ENCODE measurements around the gene ADAMTS8. TPM values are rescaled to one million over a fixed set of nuclear protein-coding genes. Genes with fewer than 3 reads are reported as not detected.

Gene ADAMTS8, protein sequence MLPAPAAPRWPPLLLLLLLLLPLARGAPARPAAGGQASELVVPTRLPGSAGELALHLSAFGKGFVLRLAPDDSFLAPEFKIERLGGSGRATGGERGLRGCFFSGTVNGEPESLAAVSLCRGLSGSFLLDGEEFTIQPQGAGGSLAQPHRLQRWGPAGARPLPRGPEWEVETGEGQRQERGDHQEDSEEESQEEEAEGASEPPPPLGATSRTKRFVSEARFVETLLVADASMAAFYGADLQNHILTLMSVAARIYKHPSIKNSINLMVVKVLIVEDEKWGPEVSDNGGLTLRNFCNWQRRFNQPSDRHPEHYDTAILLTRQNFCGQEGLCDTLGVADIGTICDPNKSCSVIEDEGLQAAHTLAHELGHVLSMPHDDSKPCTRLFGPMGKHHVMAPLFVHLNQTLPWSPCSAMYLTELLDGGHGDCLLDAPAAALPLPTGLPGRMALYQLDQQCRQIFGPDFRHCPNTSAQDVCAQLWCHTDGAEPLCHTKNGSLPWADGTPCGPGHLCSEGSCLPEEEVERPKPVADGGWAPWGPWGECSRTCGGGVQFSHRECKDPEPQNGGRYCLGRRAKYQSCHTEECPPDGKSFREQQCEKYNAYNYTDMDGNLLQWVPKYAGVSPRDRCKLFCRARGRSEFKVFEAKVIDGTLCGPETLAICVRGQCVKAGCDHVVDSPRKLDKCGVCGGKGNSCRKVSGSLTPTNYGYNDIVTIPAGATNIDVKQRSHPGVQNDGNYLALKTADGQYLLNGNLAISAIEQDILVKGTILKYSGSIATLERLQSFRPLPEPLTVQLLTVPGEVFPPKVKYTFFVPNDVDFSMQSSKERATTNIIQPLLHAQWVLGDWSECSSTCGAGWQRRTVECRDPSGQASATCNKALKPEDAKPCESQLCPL
- 1 to 10 TPM; 3.4 to 4.2 (median 3.6) TPM for polyA plus RNA-seq (ENCODE audit: insufficient read length in 4 of 4)

DNA sequence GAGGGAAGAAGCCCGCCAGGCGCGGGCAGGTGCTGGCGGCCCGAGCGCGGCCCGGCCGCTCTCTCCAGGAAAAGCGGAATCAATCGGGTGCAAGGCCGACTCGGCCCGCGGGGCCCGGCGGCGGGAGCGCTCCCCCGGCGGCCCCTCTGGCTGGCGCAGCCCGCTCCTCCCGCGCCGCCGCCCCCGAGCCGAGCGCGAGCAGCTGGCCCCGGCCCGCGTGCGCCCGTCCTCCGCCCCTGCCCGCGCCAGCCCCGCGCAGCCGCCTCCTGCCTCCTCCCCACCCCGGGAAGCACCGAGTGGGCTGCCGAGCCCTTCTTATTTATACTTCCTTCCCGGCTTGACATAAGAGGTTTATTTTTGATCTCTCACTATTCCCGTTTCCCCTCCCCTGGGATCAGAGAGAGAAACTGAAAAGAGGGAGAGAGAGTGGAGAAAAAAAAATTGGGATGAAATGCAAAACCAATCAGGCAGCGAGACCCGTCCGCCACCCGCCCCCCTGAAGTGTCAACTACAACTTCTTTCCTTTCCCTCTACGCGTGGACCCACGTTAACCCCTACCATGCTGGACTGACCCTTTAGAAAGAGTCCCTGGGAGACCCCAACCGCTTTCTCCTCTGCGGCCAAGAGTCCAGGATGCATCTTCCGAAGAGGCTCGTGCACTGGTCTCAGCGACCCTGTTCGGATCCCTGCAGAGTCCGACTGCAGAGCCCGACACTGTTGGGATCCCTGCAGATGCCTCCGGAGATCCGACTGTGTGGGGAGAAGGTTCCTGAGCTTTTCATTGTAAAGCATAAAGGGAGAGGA, at the start of gene ADAMTS8:
ADAMTS8 (minus strand) TSS at position 294 of the 804 bp plus-strand sequence. CDS start 323 bp downstream, outside the sequence.
- no peak for DNase-seq (ENCODE audit: low read depth in 4 of 4, low spot score in 3 of 4)

DNA sequence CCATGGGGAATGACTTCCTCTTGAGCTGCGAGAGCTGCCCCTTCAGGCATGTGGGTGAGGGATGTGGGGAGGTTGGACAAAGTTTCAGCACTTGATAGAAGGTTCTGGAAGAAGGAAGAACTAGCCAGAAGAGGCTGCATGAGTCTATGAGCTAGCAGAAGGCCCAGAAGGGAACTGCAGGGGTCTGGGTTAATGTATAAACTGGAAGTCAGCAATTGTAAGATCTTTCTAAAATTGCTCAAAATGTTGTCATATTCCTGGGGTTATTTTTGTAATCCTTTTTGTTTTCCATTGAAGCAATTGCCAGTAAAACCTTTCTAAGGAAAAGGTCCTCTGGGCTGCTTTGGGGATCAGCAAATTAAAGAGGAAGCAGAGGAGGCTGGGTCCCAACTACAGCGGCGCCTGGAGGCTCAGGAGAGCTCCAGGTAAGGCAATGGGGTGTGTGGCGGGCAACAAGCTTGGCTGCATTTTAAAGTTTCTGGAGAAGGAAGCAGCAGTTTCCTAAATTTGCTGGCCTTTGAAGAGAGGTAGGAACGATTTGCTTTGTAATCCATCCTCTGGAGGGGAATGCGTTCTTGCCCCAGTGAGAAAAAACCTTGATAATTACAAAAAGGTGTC, 49.3 kb upstream of the ADAMTS8 start:
- no peak for DNase-seq (ENCODE audit: low read depth in 4 of 4, low spot score in 3 of 4)

DNA sequence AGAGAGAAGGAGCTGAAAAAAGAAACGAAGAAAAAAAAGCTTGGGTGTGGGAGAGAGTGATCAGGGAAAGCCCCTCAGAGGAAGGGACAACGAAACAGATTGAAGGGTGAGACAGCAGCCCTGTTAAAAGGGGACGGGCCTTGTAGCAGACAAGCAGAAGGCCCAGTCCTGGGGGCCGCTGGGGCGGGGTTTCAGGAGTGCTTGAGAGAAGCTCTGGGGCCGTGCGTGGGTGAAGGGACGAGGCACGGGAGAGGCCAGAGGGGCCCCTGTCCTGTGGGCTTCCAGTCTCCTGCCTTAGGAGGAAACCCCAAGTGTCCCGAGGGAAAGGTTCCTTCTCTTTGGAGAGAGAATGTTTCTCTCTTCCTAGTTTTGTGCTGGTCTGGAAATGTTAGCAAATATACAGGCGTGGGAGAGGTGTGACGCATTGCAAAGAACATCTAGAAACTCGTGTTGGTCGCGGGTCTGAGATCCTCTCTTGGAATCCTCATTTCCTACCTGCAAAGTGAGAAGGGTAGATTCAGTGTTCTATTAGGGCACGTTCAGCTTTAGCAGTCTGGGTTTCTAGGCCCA, 48.6 kb upstream of the ADAMTS8 start:
- DNase-seq (ENCODE audit: low read depth in 4 of 4, low spot score in 3 of 4), result no peak

DNA sequence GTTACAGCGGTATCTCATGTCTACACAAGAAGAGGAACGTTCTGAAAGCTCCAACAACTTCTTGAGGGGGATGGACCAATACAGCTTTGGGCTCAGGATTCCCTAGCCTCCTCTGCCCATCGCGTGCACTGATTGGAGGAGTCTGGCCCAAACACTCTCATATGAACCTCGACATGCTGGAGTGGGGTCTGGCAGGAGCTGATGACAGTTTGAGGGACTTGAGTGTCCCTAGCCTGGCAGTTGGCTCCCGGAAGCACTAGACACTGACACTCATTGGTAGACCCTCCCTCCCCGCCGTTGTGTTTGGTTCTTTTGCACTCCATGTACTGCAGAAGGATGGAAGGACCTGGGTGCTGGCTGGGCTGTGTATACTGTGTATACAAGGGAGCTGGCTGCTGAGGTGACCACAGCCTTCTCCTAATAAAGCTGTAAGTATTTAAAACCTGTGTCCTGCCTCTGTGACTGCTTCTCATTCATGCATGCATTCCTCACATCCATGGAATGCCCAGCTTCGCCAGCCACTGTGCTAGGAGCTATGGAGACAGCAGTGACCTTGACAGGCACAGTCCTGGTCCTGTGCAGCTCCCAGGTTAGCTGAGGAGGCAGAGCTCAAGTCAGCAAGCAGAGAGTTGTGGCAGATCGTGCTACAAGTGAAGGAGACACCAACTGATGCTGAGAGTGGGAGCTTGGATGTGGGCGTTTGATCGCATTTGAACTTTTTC, 48.0 kb upstream of the ADAMTS8 start:
- no peak for DNase-seq (ENCODE audit: low read depth in 4 of 4, low spot score in 3 of 4)

DNA sequence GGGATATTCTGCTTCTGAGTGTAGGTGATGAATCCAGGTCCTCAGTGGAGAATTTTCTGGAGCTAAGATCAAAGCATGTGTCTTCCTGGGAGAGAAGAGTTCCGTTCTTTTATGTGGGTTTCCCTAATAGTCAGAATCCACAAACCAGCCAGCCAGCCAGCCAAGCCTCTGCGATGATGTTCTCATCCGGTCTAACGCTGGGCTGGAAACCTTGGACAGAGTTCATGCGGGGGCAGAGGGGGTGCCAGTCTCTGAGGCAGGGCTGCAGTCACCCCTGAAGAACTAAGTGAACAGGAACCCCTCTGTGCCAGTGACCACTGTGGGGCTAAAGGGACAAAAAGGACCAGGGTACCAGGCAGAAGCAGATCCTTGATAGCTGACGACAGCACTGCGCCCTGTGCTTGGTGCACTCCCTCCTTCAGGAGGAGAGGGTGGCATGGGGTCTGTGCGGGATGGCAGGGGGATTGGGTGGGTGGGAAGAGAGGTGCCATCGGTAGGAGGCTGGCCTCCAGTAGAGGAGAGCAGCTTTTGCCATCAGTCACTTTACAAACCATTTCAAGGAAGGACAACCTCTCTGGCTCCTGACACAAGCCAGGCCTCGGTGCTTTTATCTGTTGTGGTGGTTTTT, 47.1 kb upstream of the ADAMTS8 start:
- no peak for DNase-seq (ENCODE audit: low read depth in 4 of 4, low spot score in 3 of 4)

DNA sequence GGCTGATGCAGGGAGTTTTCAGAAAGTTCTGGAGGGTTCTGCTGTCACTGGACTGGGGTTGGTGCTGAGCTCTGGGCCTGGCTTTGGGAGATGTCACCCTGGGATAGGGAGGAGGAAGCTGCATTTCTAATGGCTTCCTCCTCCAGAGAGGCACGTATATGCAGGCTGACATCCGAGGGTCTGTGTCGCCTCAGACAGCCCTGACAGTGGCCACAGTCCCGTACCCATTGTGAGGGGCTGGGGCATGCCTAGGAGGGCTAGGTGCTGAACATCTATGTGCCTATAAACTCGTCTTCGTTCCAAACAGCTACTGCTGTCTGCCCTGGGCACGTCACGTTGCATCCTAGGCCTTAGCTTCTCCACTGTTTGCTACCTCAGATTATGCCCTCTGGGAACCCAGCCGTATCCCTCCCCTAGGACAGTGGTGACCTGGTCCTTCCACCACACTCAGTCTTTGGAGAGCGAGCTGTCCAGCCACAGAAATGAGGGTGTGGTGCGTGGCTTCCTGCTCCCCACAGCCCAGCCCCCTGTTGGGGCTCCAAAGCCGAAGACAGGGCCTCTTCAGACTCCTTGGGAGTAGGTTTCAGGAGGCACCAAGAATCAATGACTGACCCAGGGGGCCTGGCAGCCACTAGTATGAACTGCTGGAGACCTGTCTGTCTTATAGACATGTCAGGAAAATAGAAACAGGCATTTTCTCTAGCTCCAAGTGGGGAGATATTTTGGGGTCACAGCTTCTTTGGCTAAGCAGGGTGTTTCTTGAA, 46.4 kb upstream of the ADAMTS8 start:
- DNase-seq (ENCODE audit: low read depth in 4 of 4, low spot score in 3 of 4), result no peak

DNA sequence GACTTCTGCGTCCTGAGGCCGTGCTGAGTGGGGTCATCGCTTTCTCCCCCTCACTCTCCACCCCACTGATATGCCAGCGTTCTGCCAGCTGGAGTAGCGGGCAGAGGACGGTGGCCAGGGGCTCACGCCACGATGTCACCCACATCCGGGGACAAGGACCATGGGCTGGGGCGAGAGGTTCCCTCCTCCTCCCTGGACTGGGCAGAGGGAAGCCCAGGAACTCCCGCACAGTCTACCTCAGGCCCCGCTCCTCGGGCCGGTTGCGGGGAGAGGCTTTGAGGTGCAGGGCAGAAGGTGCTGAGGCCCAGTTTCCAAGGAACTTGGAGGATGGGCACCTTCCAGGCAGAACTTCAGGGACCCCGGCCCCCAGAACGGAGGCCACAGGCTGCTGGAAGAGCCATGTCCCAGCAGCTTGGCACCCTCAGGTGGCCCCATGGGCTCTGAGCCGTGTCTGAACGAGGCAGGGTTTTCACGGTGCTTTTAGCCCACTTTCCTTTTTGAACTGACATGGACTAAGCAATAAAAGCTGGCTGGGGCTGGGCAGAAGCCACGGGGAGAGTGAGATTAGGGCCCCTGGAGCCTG, 45.5 kb upstream of the ADAMTS8 start:
- DNase-seq (ENCODE audit: low read depth in 4 of 4, low spot score in 3 of 4), result no peak

DNA sequence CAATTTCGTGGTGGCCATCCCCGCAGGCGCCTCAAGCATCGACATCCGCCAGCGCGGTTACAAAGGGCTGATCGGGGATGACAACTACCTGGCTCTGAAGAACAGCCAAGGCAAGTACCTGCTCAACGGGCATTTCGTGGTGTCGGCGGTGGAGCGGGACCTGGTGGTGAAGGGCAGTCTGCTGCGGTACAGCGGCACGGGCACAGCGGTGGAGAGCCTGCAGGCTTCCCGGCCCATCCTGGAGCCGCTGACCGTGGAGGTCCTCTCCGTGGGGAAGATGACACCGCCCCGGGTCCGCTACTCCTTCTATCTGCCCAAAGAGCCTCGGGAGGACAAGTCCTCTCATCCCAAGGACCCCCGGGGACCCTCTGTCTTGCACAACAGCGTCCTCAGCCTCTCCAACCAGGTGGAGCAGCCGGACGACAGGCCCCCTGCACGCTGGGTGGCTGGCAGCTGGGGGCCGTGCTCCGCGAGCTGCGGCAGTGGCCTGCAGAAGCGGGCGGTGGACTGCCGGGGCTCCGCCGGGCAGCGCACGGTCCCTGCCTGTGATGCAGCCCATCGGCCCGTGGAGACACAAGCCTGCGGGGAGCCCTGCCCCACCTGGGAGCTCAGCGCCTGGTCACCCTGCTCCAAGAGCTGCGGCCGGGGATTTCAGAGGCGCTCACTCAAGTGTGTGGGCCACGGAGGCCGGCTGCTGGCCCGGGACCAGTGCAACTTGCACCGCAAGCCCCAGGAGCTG, 44.8 kb upstream of the ADAMTS8 start:
- DNase-seq (ENCODE audit: low read depth in 4 of 4, low spot score in 3 of 4), result no peak

DNA sequence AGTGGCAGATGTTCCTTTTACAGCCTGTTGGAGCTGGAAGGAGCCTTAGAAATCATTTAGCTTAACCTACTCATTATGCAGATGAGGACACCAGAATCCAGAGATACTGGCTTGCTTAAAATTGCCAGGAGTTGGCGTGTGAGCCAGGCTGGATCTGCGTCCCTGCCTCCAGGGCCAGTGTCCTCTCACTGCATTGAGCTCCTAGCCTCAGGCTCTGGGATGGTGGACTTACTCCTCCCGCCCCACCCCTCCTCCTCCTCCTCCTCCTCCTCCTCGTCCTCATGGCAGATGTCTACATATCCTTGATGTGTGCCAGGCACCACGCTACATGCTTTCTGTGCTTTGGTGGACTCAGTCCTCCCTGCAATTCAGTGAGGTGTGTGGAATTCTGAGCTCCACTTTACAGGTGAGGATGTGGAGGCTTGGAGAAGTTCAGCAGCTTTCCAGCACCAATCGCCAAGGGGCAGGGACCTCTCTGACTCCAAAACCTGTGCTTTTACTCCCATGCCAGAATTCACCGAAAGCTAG, 44.1 kb upstream of the ADAMTS8 start:
- DNase-seq (ENCODE audit: low read depth in 4 of 4, low spot score in 3 of 4), result no peak

DNA sequence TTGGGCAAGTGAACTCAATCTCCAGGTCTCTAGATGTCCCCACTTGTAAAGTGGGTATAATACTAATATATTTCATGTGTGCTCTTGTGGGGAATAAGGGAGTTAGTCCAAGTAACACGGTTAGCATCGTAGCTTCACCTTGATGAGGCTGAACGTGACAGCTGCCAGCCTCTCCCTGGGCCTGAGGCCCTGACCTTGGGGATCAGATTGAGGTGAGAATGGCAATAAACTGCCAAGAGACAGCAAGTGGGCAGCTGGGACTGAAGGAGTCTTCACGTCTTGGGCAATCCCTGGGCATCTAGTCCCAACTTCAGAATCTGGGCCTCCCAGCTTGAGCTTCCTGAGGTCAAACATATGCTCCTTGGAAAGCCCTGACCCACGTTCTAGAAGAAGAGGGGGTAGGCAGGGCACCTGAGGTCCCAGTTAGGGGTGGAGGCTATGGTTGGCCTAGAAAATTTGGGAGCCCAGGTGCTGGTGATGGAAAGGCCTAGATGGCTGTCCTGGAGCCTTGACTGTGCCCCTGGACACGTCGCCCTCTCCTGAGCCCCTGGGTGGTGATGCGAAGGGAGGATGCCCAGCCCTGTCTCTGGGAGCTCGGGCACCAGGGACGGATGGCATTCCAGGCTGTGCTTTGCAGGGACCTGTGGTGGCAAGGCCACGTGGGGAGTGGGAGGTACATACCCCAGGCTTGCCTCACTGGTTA, 43.5 kb upstream of the ADAMTS8 start:
- DNase-seq (ENCODE audit: low read depth in 4 of 4, low spot score in 3 of 4), result no peak

DNA sequence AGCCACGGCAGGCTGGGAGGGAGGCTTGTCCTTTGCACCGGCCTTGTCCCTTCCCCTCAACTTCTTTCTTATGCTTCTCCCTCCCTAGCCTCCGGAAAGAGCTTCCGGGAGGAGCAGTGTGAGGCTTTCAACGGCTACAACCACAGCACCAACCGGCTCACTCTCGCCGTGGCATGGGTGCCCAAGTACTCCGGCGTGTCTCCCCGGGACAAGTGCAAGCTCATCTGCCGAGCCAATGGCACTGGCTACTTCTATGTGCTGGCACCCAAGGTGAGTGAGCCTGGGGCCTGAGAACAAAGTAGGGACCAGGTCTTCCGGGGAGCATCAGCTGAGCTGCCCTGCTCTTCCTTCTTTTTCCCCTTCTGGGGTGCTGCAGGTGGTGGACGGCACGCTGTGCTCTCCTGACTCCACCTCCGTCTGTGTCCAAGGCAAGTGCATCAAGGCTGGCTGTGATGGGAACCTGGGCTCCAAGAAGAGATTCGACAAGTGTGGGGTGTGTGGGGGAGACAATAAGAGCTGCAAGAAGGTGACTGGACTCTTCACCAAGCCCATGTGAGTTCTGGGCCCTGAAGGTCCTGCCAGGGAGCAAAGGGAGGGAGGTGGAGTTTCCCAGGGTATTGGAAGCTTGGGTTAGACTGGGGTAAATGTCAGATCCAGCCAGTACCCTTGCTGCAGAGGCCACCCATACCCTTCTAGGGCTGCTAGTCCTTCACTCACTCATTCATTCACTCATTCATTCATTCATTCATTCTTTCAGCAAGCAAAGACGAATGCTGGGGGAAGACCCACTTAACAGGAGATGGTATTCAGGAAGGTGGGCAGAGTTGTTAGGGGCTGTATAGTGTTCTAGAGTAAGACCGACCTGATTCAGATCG, 42.7 kb upstream of the ADAMTS8 start:
- no peak for DNase-seq (ENCODE audit: low read depth in 4 of 4, low spot score in 3 of 4)

DNA sequence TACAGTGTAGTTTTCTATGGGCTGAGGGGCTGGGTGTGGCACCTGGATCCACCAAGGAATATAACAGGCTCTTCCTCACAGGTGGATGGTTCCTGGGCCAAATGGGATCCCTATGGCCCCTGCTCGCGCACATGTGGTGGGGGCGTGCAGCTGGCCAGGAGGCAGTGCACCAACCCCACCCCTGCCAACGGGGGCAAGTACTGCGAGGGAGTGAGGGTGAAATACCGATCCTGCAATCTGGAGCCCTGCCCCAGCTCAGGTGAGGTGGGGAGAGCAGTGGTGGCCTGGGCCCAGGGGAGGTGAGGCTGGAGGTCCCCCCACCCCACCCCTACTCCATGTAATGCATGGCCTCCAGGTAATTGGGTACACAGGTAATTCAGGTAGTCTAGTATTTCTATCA, 40.8 kb upstream of the ADAMTS8 start:
- DNase-seq (ENCODE audit: low read depth in 4 of 4, low spot score in 3 of 4), result no peak

DNA sequence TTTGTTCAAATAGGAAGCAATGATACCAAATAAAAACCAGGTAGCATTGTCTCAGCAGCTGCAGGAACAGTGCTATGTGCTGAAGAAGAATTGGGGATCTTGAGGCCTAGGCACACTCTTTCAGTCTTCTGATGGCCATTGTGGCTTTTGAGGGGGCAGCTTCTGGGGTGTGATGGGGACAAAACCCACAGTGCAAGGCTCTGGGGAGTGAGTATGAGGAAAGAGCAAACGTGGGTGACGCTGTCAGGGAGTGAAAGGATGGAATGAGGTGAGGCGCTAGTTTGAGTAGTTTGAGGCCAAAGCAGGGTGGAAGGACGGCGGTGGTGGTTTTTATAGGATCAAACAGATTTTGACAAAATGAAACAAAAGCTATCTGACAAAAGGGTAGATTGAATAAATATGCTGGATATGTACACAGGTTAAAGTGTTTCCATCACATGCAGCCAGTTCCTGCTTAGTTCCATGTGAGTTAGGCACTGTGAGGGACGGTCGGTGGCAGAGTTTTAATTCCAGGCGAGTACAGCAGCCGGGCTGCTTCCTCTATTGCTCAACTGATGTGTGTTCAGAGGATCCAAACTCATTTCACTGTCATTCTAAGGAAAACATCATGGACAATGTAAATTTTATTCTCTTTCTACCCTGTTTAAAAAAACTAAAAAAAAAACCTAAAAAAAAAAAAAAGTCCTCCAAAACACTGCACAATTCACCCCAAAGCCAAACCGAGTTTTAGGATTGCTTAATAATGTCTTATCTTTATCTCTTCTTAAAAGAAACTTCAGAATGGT, 38.9 kb upstream of the ADAMTS8 start:
- no peak for DNase-seq (ENCODE audit: low read depth in 4 of 4, low spot score in 3 of 4)

DNA sequence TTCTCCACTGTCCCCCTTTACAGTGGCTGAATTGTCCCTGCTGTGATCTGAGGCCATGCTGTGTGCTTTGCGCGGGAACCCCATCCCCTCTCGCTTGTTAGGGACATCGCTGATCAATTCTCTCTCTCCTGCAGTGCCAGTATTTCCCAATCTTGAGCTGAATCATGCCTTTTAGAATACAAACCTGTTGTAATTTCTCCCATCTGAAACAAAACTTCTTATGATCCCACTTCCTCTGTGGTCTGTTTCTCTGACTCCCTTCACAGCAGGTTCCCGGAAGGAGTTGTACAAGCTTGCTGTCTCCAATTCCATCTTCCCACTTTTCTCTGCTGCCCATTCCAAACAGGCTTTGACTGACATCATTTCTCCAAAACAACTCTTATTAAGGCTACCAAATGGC, 36.9 kb upstream of the ADAMTS8 start:
- DNase-seq (ENCODE audit: low read depth in 4 of 4, low spot score in 3 of 4), result no peak

Data from right renal pelvis (tissue), 4 donors.